ENCODE measurements around the gene UTF1.

Gene UTF1

GRCh38 chr10:133279326-133280226 lies 49.6 kb downstream of the UTF1 start:
- no peak for DNase-seq
- Histone ChIP-seq H3K27me3 (peaks cover 0 to 20% of the 10 kb centered on the region in 2 donors), H3K4me3 (no peak overlapping the region), H3K9me3 (no peaks in the 10 kb centered on the region), H3K36me3 (peaks cover 45 to 68% (median 60%) of the 10 kb centered on the region in 3 donors), H3K27ac (no peak overlapping the region), H3K4me1 (peaks cover 0 to 20% (median 6%) of the 10 kb centered on the region in 4 donors)
- intact Hi-C loops (cut with DNase I; ENCODE audit: low total_unique reads): no loop called here
- no peak for TF ChIP-seq CTCF (IDR thresholded peaks at IDR 0.05)

GRCh38 chr10:133280391-133281059 lies 50.5 kb downstream of the UTF1 start:
- no peak overlapping the region for H3K27ac ChIP-seq
- no peak for DNase-seq
- intact Hi-C loops (cut with DNase I; ENCODE audit: low total_unique reads): no loop called here
- no peak overlapping the region for H3K4me3 ChIP-seq
- H3K27me3 ChIP-seq: peaks cover 0 to 20% of the 10 kb centered on the region in 2 donors
- H3K4me1 ChIP-seq: peaks cover 0 to 20% (median 6%) of the 10 kb centered on the region in 4 donors
- no peak for TF ChIP-seq CTCF (IDR thresholded peaks at IDR 0.05)
- H3K9me3 ChIP-seq: no peaks in the 10 kb centered on the region
- H3K36me3 ChIP-seq: peaks cover 55 to 77% (median 70%) of the 10 kb centered on the region in 3 donors

DNA sequence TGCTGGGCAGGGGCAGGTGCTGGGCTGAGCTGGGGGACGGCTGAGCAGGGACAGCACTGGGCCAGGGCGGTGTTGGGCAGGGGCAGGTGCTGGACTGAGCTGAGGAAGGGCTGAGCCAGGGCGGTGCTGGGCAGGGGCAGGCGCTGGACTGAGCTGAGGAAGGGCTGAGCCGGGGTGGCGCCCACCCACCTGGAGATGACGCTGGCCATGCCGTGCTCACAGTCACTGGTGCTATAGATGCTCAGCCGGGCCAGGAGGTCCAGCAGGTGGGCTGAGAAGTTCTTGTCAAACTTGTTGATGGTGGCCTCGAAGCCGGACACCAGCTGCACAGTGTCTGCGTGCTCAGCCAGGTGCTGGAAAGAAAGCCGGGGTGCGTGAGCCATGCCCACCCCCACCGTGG lies 51.1 kb downstream of the UTF1 start:
- peaks cover 60 to 83% (median 75%) of the 10 kb centered on the region in 3 donors for H3K36me3 ChIP-seq
- intact Hi-C loops (cut with DNase I; ENCODE audit: low total_unique reads): no loop called here
- no peak overlapping the region for H3K27ac ChIP-seq
- peaks cover 0 to 16% of the 10 kb centered on the region in 2 donors for H3K27me3 ChIP-seq
- H3K9me3 ChIP-seq: no peaks in the 10 kb centered on the region
- H3K4me3 ChIP-seq: no peak overlapping the region
- no peak for TF ChIP-seq CTCF (IDR thresholded peaks at IDR 0.05)
- no peak for DNase-seq
- H3K4me1 ChIP-seq: peaks cover 0 to 18% (median 6%) of the 10 kb centered on the region in 4 donors
